ENCODE measurements around the gene INKA1.
"Not testable (repeated sequence)": the region's sequence is repeated elsewhere in the genome, so short reads cannot be mapped to it uniquely, and the experiment has no call there.

INKA1 gene

GRCh38 chr3:49802719-49803464 lies at the start of gene INKA1:
Gene INKA1, plus strand, starts transcription at chr3:49803261. Its CDS starts 132 bp downstream, at chr3:49803393.
- no peak for DNase-seq

GRCh38 chr3:49754536-49754935 lies 48.5 kb upstream of the INKA1 start:
- no peak for DNase-seq

GRCh38 chr3:49756036-49756435 lies 47.0 kb upstream of the INKA1 start:
- no peak for DNase-seq

- no peak for DNase-seq
These were observed 45.9 kb upstream of the INKA1 start for GRCh38 chr3:49757197-49757596.

GRCh38 chr3:49759226-49759625 lies 43.8 kb upstream of the INKA1 start:
- DNase-seq: no peak

GRCh38 chr3:49761661-49762060 lies 41.4 kb upstream of the INKA1 start:
- no peak for DNase-seq

GRCh38 chr3:49763981-49764380 lies 39.1 kb upstream of the INKA1 start:
- no peak for DNase-seq

- no peak for DNase-seq
These were observed 33.7 kb upstream of the INKA1 start for GRCh38 chr3:49769286-49769915.

- no peak for DNase-seq
These were observed 33.1 kb upstream of the INKA1 start for GRCh38 chr3:49769926-49770325.

GRCh38 chr3:49771340-49771938 lies 31.6 kb upstream of the INKA1 start:
- no peak for DNase-seq

GRCh38 chr3:49772703-49773102 lies 30.4 kb upstream of the INKA1 start:
- DNase-seq: no peak

GRCh38 chr3:49775538-49775937 lies 27.5 kb upstream of the INKA1 start:
- no peak for DNase-seq

GRCh38 chr3:49776101-49776500 lies 27.0 kb upstream of the INKA1 start:
- DNase-seq: not testable (repeated sequence)

GRCh38 chr3:49779358-49780079 lies 23.5 kb upstream of the INKA1 start:
- no peak for DNase-seq

- no peak for DNase-seq
These were observed 22.7 kb upstream of the INKA1 start for GRCh38 chr3:49780080-49780974.

- DNase-seq: not testable (repeated sequence)
These were observed 22.1 kb upstream of the INKA1 start for GRCh38 chr3:49780975-49781365.

- no peak for DNase-seq
These were observed 21.5 kb upstream of the INKA1 start for GRCh38 chr3:49781415-49782199.

GRCh38 chr3:49782277-49782676 lies 20.8 kb upstream of the INKA1 start:
- not testable (repeated sequence) for DNase-seq

- DNase-seq: no peak
These were observed 17.3 kb upstream of the INKA1 start for GRCh38 chr3:49785565-49786356.

- peak; percentile 90 for DNase-seq
These were observed 16.5 kb upstream of the INKA1 start, which contains the start of gene IP6K1 for GRCh38 chr3:49786357-49787181. Gene IP6K1, minus strand, starts transcription at chr3:49786542. Its CDS starts 38,502 bp downstream, at chr3:49748040.
